ENCODE data around the gene RADX. TPM values are rescaled to one million over a fixed set of nuclear protein-coding genes. Genes with fewer than 3 reads are reported as not detected.
"Not testable (repeated sequence)": the region's sequence is repeated elsewhere in the genome, so short reads cannot be mapped to it uniquely, and the experiment has no call there.

The RADX gene, protein sequence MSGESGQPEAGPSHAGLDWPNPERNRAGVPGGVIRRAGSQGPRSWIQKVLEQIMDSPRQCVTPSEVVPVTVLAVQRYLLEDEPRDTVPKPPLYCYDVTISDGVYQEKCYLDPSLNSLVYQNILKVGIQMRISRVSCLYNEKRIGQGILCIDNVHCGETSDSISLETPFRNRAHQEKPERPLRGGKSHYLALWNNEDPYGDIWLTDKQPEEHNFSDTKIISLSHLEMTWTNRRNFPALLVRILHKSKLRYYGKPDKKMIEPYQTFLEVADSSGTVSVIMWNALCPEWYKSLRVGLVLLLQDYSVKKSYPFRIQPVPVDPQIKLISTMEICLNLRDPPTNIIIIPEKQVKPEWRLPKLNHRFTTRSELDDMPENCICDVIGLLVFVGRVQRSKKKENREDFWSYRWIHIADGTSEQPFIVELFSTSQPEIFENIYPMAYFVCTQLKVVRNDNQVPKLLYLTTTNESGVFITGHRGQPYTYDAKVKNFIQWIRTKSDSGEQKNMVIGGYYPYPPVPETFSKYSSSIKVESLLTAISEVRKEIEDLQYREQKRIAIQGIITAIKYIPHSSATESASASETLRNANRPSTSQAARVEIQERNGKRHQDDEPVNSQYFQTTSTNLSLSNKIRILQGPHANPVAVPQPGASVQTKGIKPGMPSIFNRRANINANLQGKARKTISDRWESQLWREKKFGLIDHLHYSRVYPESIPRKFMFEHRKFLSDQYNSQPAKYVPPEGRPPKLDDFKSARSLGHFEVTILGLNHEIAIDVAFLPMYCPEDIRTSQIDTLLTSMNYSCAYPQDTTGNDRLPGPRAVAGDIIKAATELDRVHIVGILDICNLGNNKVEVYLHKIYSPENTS
- under 0.01 TPM in 2 replicates for total RNA-seq

DNA sequence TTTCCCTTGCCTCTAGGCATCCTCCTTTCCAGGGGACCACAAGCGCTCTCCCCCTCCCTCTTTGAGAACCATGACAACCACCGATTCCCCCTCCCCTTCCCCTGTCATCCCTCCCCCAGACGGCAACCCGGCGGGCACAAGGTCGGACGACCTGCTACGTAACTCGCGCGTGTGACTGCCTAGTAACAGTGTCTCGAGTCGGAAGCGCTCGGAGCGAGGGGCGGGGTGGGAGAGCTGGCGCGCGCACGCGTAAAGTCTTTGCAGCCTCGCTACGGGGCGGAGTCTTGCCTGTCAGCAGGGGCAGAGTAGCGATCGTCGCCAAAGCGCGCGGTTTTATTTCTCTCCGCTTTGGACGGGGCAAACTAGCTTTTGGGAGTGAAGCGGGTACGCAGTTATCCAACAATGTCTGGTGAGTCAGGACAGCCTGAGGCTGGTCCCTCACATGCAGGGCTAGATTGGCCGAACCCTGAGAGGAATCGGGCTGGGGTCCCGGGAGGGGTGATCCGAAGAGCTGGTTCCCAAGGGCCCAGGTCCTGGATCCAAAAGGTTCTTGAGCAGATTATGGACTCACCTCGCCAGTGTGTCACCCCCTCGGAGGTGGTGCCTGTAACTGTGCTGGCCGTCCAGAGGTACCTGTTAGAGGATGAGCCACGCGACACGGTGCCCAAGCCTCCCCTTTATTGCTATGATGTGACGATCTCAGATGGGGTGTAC is at the start of gene RADX:
Gene RADX, plus strand, starts transcription at position 300 of the 714 bp plus-strand sequence. Its CDS starts 103 bp downstream, at position 403.
- peak; percentile 49 to 51 for DNase-seq (ENCODE audit: low read depth in 2 of 2)

DNA sequence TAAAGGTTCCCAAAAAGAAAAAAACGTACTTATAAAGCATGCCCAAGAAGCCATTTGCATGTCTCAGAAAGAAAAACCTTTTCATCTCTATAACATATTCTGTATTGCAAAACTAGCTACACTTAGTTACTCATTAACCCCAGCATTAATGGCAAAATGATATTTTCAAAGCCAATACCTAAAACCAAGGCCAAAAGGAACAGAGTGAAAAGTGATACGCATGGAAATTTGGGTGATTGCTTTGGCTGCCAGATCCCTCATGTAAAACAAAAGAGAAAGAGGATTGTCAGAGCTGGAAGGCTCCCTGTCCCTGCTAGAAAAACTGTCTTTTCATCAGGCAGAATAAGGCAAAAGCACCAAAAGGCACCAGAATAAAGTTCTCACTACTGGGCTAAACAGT is 46.8 kb upstream of the RADX start:
- DNase-seq (ENCODE audit: low read depth in 2 of 2) = no peak

DNA sequence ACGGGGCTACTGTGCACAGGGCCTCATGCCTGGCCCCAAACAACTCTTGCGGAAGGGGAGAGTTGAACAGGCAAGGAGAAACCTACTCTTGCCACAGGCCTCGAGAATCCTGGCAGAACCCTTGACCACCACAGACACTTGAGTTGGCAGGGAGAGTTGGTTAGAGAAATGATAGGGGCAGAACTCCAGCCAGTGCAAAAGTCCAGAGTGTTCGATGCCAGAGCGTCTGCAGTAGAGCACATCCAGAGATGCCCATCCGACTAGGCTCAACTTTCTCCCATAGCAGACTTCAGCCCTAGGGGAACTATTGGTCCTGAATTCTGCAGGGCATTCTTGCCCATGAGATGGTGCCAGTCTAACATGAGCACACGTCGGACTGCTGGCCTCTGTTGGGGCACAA is 45.4 kb upstream of the RADX start:
- DNase-seq (ENCODE audit: low read depth in 2 of 2) = no peak

DNA sequence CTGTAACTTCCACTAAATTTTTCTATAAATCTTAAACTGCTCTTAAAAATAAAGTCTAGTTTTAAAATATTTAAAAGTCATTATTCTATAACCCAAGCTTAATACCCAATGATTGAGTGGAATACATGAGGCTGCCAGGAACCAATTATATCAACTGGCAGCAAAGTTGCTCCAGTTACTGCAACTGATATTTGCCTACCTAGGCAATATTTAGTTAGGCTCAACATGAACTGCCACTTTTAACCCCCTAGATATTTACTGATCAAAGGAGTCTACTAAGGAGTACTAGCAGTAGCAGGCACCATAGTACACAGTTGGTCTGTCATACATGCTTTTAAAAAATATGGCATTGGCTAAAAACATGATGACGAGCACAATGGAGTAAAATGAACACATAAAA is 29.9 kb upstream of the RADX start:
- DNase-seq (ENCODE audit: low read depth in 2 of 2) = no peak

DNA sequence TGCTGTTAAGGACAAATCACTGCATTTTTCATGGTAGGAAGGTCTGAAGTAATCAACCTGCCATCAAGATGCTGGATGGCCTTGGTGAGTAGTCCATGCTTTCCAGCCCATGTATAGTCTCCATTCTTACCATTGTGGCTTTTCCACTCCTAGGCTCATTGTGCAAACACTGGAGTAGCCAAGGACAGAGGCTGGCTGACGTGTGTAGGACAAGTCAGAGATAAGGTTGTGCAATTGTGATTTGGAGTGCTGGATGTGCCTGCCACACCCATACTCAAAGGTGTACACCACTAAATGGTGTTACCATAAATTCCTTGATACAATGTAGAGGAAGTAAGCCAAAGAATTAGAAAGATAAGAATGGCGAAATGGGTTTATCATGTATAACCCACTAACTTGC is 26.3 kb upstream of the RADX start:
- no peak for DNase-seq (ENCODE audit: low read depth in 2 of 2)

DNA sequence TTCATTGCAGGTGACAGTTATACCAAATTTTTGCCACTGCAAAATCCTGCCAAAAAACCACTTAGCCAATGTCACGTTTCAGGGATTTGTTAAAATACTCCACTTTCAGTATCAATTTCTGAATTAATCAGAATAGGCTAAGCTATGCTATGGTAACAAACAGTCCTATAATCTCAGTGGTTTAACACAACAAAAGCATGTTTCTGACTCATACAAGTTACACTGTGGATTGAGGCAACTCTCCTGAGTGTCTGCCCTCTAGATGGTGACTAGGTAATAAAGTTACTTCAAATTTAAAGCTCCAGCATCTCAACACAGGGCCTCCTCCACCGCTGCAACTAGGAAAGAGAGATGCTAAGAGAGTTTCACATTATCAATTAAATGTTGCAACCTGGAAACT is 23.0 kb upstream of the RADX start:
- no peak for DNase-seq (ENCODE audit: low read depth in 2 of 2)

DNA sequence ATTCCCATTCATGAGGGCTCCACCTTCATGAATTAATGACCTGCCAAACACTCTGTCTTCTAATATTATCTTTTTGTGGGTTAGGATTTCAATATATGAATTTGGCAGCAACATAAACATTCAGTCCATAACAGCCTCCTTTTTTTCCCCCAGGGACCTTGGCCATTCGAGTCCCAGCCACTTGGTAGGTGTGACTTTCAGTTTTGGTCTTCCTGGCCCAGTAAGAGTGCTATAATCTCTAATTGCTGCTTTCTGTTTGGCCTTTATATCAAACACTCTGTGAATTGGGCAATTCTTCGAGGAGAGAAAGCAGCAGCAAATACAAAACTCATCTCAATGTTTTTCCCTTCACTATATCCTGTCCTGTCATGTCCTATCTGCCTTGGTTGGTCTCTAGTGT is 12.4 kb upstream of the RADX start:
- DNase-seq (ENCODE audit: low read depth in 2 of 2) = no peak

DNA sequence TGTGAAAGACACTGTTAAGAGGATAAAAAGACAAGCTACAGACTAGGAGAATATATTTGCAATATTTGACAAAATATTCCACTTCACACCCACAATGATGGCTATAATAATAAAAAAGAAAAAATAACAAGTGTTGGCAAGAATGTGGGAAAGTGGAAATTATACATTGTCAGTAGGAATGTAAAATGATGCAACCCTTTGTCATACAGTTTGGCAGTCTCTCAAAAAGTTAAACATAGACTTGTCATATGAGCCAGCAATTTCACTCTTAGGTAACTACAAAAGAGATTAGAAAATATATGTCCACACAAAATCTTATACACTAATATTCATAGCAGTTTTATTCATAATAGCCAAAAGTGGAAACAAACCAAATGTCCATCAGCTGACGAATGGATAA is 5.2 kb upstream of the RADX start:
- peak in 1 of 2 donors; percentile 1 for DNase-seq (ENCODE audit: low read depth in 2 of 2)

DNA sequence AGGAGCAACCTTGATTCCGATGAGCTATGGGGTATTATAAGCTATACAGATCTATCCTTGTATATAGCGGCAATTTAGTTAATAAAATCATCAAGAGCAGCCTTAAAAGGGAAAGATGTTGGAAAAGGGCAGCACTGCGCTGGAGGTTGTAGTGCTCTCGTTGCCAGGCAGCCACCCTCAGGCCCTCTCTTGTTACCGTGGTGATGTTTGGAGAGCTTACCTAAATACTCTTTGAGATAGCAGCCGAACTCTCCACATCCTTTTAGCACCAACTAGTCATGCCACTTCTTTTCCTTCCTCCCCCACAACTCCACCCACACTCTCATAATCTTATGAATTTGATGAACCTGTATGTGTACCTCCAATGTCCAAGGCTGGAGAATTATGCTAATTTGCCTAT is 3.8 kb upstream of the RADX start:
- no peak for DNase-seq (ENCODE audit: low read depth in 2 of 2)

DNA sequence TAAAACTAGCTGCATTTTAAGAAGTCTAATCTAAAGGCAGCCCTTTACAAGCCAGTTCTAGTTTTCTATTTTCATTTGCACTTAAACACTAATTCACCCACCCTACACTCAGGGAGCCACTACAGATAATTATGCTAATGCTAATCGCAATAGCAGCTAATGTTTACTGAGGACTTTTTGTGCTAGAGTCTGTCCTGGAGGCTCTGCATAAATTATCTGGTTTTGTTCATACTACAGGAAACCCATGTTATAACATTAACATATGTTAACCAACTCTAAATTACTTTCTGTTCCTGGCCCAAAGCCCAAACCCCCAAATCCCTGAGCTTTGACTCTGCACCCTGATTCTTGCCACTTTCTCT is 480 bp upstream of the RADX start:
- DNase-seq (ENCODE audit: low read depth in 2 of 2) = no peak

DNA sequence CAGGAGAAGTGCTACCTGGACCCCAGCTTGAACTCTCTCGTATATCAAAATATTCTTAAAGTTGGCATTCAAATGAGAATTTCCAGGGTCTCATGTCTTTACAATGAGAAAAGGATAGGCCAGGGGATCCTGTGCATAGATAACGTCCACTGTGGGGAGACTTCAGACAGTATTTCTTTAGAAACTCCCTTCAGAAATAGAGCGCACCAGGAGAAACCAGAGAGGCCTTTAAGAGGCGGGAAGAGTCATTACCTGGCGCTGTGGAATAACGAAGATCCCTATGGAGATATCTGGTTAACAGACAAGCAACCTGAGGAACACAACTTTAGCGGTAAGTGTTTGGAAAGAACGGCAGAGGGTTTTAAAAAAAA is 600 bp downstream of the RADX start:
- DNase-seq (ENCODE audit: low read depth in 2 of 2) = no peak

DNA sequence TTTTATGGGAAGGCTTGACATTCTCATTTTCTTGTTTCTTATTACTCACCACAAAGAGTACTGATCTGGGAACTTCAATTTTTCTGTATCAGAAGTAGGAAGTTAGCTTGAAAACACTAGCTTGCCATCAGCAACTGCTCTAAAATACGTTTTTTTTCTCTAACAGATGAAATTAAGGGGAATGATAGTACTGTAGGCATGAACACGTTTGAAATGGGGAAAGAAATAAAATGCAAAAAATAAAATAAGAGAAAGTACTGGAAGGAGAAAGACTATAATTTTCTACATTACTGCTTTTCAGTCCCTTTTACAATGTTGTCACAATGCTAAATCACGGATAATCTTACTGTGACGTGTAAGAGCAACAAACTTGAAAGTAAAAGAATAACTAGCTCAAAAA is 1.5 kb downstream of the RADX start:
- no peak for DNase-seq (ENCODE audit: low read depth in 2 of 2)

DNA sequence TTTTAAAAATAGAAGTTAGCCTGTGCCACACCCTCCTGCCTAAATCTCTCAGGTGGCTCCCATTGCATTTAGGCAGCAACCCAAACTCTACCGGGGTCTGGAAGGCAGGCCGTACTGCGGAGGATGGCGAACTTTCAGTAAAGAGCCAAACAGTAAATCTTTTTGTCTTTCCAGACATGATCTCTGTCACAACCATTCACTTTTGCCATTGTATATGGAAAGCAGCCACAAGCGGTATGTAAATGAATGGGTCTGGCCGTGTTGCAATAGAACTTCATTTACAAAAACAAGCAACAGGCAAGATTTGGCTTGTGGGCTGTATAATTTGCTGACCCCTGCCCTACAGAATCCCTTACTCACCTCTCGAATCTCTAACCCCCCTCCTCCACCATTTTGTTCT is 3.3 kb downstream of the RADX start:
- DNase-seq (ENCODE audit: low read depth in 2 of 2) = no peak

DNA sequence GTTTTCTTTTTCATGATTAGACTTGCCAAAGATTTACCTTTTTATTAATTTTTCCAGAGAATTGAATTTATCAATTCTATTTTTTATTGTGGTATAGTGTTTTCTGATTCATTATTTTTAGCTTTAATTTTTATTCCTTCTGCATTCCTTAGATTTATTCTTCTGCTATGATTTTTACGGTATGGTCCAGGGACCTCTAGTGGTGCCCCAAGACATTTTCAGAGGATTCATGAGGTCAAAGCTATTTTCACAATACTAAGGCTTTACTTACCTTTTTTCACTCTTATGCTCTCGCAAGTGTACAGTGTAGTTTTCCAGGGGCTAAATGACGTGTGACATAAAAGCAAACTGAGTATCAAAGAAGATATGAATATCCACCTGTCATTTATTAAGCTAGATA is 8.0 kb downstream of the RADX start:
- peak; percentile 2 to 10 for DNase-seq (ENCODE audit: low read depth in 2 of 2)

DNA sequence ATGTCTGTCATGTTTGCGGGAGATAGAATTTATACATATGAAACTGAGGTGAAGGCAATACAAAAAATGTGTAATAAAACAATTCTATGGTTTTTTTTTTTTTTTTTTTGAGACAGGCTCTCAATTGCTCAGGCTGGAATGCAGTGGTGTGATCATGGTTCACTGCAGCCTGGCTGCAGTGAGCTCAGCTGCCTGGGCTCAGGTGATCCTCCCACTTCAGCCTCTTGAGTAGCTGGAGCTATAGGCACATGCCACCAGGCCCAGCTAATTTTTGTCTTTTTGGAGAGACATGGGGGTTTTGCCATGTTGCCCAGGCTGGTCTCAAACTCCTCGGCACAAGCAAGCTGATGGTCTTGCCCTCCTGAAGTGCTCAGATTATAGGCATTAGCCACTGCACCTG is 10.1 kb downstream of the RADX start:
- no peak for DNase-seq (ENCODE audit: low read depth in 2 of 2)

DNA sequence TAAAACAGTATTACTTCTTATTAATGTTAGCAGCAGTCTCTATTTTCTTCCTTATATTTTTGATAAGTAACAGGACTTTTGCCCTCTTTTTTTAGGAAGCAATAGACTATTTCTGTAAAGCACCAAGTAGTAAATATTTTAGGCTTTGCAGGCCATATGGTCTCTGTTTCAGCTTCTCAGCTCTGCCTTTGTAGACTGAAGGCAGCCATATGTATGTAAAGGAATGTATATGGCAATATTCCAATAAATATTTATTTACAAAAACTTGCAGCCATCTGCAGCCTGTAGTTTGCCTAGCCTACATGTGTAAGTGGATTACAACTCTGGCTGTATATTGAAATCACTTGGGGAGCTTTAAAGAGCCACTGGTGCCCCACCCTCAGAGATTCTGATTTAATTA is 15.0 kb downstream of the RADX start:
- no peak for DNase-seq (ENCODE audit: low read depth in 2 of 2)

DNA sequence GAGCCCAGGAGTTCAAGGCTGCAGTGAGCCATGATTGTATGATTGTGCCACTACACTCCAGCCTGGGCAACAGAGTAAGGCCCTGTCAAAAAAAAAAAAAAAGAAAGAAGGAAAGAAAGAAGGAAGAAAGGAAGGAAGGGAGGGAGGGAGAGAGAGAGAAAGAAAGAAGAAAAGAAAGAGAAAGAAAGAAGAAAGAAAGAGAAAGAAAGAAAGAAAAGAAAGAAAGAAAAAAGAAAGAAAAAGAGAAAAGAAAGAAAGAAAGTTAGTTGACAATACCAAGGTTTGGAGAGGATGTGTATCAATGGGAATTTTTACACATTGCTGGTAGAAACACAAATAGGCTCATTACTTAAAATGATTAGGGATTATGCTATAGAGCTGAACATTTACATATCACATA is 19.8 kb downstream of the RADX start:
- DNase-seq (ENCODE audit: low read depth in 2 of 2) = no peak

DNA sequence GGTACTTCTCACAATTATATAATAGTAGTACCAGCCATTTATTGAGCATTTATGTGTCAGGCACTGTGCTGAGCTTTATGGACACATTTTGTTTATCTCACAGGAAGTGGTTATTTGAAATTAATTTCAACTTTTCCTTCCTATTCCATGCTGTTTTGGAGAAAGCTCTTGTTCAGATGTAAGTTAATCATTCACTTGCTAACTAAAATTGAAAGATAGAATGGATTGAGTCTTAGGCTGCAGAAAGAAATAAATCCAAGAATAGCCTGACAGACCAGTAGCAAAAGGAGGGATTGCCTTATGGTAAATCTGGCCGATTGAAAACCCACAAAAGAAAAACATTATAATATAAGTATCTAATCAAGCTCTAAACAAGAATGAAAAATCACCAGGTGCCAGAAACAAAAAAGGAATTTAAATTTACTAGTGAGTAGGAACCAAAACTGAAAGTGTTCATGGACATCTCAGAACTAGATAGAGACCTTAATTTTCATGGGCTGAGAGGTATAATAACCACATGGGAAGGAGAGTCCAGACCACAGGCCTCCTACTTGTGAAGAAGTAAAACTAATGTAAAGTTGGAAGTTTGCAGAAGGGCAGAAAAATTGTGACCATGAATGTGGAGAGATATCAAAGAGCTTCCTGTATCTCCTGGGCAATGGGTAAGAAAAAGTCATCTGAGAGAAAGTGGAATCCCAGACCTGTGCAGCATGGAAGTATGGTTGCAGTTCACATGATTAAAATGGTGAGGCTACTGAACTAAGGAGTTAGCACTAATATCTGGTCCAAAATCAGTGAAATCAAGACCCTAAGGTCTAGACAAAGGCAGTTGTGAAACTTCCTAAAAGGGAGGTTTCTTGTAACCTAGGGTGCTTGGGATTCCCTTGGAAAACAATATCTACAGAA is 38.0 kb downstream of the RADX start:
- no peak for DNase-seq (ENCODE audit: low read depth in 2 of 2)

DNA sequence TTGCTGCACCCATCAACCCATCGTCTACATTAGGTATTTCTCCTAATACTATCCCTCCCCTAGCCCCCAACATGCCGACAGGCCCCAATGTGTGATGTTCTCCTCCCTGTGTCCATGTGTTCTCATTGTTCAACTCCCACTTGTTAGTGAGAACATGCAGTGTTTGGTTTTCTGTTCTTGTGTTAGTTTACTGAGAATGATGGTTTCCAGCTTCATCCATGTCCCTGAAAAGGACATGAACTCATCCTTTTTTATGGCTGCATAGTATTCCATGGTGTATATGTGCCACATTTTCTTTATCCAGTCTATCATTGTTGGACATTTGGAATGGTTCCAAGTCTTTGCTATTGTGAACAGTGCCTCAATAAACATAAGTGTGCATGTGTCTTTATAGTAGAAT is 41.8 kb downstream of the RADX start:
- DNase-seq (ENCODE audit: low read depth in 2 of 2) = not testable (repeated sequence)

DNA sequence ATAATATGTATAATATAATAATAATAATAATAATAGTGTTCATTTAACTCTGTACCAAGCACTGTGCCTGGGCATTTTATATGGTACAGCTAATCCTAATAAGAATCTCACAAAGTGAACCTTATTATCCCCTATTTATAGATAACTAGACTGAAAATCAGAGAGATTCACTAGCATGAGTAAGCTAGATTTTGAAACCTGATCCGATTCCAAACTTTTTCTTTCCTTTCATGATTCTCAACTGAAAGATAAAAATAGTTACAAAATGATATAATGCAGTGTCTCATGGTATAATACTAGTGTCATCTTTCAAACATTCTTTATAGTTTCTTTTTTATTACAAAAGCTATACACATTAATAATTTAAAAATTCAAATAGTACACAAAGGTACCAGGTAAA is 58.9 kb downstream of the RADX start:
- no peak for DNase-seq (ENCODE audit: low read depth in 2 of 2)

DNA sequence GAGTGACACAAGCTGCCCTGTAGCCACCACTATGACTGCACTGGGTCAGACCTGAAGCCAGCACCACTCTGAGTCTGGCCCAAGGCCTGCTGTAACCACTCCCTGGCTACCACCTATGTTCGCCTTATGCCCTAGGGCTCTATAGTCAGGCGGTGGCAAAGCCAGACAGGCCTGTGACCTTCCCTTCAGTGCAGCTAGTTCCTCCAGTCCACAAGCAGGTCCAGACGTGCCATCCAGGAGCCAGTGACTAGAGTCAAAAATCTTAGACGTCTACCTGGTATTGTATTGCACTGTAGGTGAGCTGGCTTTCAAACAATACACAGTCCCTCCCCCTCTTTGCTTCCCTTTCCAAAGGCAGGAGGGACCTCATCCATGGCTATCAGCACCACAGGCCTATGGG is 60.7 kb downstream of the RADX start:
- no peak for DNase-seq (ENCODE audit: low read depth in 2 of 2)

All from lung microvascular endothelial cell (primary cell).